A549 (cell line): ENCODE results near the gene ZNF43. TPM values are rescaled to one million over a fixed set of nuclear protein-coding genes. Genes with fewer than 3 reads are reported as not detected.

Experiments used
- ATAC-seq, 2 experiments: fragments of 200-7000 bp in 1 of 2; fragments of >200 bp in 1 of 2; cut with Nextera tagmentation in 1 of 2; cut with Tn5 transposase in 1 of 2; 3 replicates each; pipeline versions ENCODE4 v1.8.0 to v1.9.1; 2018 to 2020; ENCODE audit warnings: mild to moderate bottlenecking in 1 of 2, moderate library complexity in 1 of 2
- CTCF ChIA-PET: fragments of 300-600 bp; sonication (Branson Sonifier 250); formaldehyde crosslinking; extraction: SDS; loops from one replicate; lab custom pipeline; 2021; ENCODE audit warnings: antibody characterized with exemption, inconsistent platforms; lab: Yijun Ruan, JAX
- POLR2A ChIA-PET: fragments of 350-600 bp; formaldehyde crosslinking; extraction: SDS; loops from one replicate; lab custom pipeline; 2021; ENCODE audit warnings: antibody characterized with exemption, inconsistent platforms; lab: Yijun Ruan, JAX
- DNase-seq, 2 experiments: peaks; one replicate each; pipeline versions ENCODE4 v3.0.0 to v3.0.0-alpha.2; 2011 to 2016; ENCODE audit warnings: low read depth in 1 of 2, low spot score in 1 of 2
- FAIRE-seq: peaks from 2 replicates; lab custom pipeline; 2011; peaks lifted over from hg19 to GRCh38; lab: Jason Lieb, UNC
- H3K27ac ChIP-seq, 2 experiments: fragments of >200 bp; sonication (Bioruptor Twin); formaldehyde crosslinking; 3 replicates each; pipeline ENCODE4 v1.5.1; 2016 to 2017
- H3K4me1 ChIP-seq: fragments of >200 bp; sonication (Bioruptor Twin); formaldehyde crosslinking; 3 replicates; pipeline ENCODE4 v1.6.1; 2016
- H3K4me2 ChIP-seq: fragments of >200 bp; sonication (Bioruptor Twin); formaldehyde crosslinking; 3 replicates; pipeline ENCODE4 v1.6.1; 2016
- H3K4me3 ChIP-seq: fragments of >200 bp; sonication (Bioruptor Twin); formaldehyde crosslinking; 3 replicates; pipeline ENCODE4 v1.5.1; 2016
- H3K9me3 ChIP-seq: fragments of >200 bp; sonication (Bioruptor Twin); formaldehyde crosslinking; 3 replicates; pipeline ENCODE4 v1.6.1; 2016
- BHLHE40 ChIP-seq: IDR thresholded peaks from 2 replicates; pipeline ENCODE4 v1.6.1; 2012; ENCODE audit warnings: low read depth, low read length, inconsistent platforms
- CBX8 ChIP-seq: fragments of 200-600 bp; sonication (generic); IDR thresholded peaks from 2 replicates; pipeline ENCODE4 v1.6.1; 2016
- CHD2 ChIP-seq: fragments of 150-350 bp; IDR thresholded peaks from 2 replicates; pipeline ENCODE4 v1.6.1; 2014; ENCODE audit warnings: low read length; ENCODE audit not compliant: partially characterized antibody
- FOXS1 ChIP-seq: fragments of 250-450 bp; sonication (Bioruptor Pico); IDR thresholded peaks from 2 replicates; pipeline ENCODE4 v1.5.0; 2020; ENCODE audit warnings: mild to moderate bottlenecking, moderate library complexity
- HEYL ChIP-seq: fragments of 250-450 bp; sonication (Bioruptor Pico); IDR thresholded peaks from 2 replicates; pipeline ENCODE4 v1.8.0; 2021; ENCODE audit warnings: mild to moderate bottlenecking, moderate library complexity
- MAFK ChIP-seq: fragments of 450-650 bp; IDR thresholded peaks from 2 replicates; pipeline ENCODE4 v1.6.1; 2014; ENCODE audit not compliant: partially characterized antibody
- MAX ChIP-seq: IDR thresholded peaks from 2 replicates; pipeline ENCODE4 v1.6.1; 2012
- NPAS2 ChIP-seq: fragments of 250-450 bp; sonication (Bioruptor Pico); IDR thresholded peaks from 2 replicates; pipeline ENCODE4 v1.8.0; 2022; ENCODE audit warnings: mild to moderate bottlenecking, moderate library complexity, borderline replicate concordance
- PBX3 ChIP-seq: IDR thresholded peaks from 2 replicates; pipeline ENCODE4 v1.6.1; 2012
- POLR2AphosphoS2 ChIP-seq: conservative IDR thresholded peaks from 2 replicates; pipeline ENCODE4 v1.6.1; 2012; ENCODE audit warnings: low read length, improper control_type of control experiment, inconsistent platforms
- RARB ChIP-seq: fragments of 250-450 bp; sonication (Bioruptor Pico); IDR thresholded peaks from 2 replicates; pipeline ENCODE4 v1.8.0; 2021; ENCODE audit warnings: mild to moderate bottlenecking, moderate library complexity
- REST ChIP-seq: fragments of 200-600 bp; sonication (generic); IDR thresholded peaks from 2 replicates; pipeline ENCODE4 v1.6.1; 2016; ENCODE audit warnings: antibody characterized with exemption, mild to moderate bottlenecking, moderate library complexity
- TP53 ChIP-seq: fragments of 250-450 bp; sonication (Bioruptor Pico); IDR thresholded peaks from 2 replicates; pipeline ENCODE4 v1.5.0; 2021; ENCODE audit warnings: mild to moderate bottlenecking, moderate library complexity
- USF2 ChIP-seq: fragments of 450-650 bp; IDR thresholded peaks from 2 replicates; pipeline ENCODE4 v1.6.1; 2014; ENCODE audit warnings: antibody characterized with exemption
- WGBS: methylation state at CpG from one replicate; pipeline ENCODE4 v1.1.6; 2017; ENCODE audit errors: missing lambda C conversion rate; 5-methylcytosine and 5-hydroxymethylcytosine counted together
- polyA plus RNA-seq, 4 experiments: library from polyadenylated mRNA; depleted of rRNA in 3 of 4; stranded (reverse); fragments of >200 nt; fragmentation: RNase III in 1 of 4; extraction: RNeasy Plus Mini Kit Qiagen cat#74134 plus additional on column Dnase treatment in 1 of 4; gene quantifications; 2 replicates in 3 of 4; 3 replicates in 1 of 4; pipeline ENCODE4 v1.2.3, GENCODE V29; 2011 to 2017

Gene ZNF43
- polyA plus RNA-seq, 2 of the 4 experiments (the other 2 are of a cell fraction): 9.6 to 10.0 TPM

- FAIRE-seq (no peak), DNase-seq (no peak)
Observed at GRCh38 chr19:21838646-21839045, 2.7 kb upstream of the ZNF43 start.

GRCh38 chr19:21835429-21835809 is 563 bp downstream of the ZNF43 start:
- no peak for FAIRE-seq
- ChIA-PET POLR2A (interaction anchor here (0.6 to 2.0 kb wide), 5 partner anchors 8 to 16 kb away, joined by 3 to 39 read pairs (median 9); no protein-coding TSS in a partner anchor), CTCF (no interaction called here)
- WGBS: 23% methylated on average over 23 of the region's 23 CpGs
- DNase-seq: no peak
- peak in 1 of 2 experiments; percentile 52; a peak in 4 of 6 replicates for ATAC-seq
- peaks cover 39% of the 10 kb centered on the region for H3K9me3 ChIP-seq
- H3K27ac ChIP-seq: peak overlapping the region; percentile 70 to 88
- peak overlapping the region; percentile 24 for H3K4me2 ChIP-seq
- TF ChIP-seq PBX3 (0 out of 2 replicates have a peak, but pooled peaks have one; percentile 14), TP53 (no peak)
- H3K4me1 ChIP-seq: no peaks in the 10 kb centered on the region; the same call in 2 of the 3 replicates
- H3K4me3 ChIP-seq: peak overlapping the region; percentile 56

More at GRCh38 chr19:21838646-21839045, 2.7 kb upstream of the ZNF43 start:
- ChIA-PET POLR2A (no interaction called here), CTCF (no interaction called here)
- TF ChIP-seq MAX (no peak), FOXS1 (CRISPR knock-in tag) (no peak), NPAS2 (CRISPR knock-in tag) (no peak), CHD2 (no peak), BHLHE40 (no peak), CBX8 (no peak), USF2 (no peak), HEYL (CRISPR knock-in tag) (no peak), RARB (CRISPR knock-in tag) (no peak), POLR2AphosphoS2 (no peak)
- Histone ChIP-seq H3K4me2 (no peak overlapping the region), H3K4me1 (no peaks in the 10 kb centered on the region; the same call in 2 of the 3 replicates), H3K27ac (no peak overlapping the region), H3K4me3 (no peak overlapping the region), H3K9me3 (peaks cover 12% of the 10 kb centered on the region)
- 57% methylated on average over 4 of the region's 4 CpGs for WGBS
- no peak for ATAC-seq

GRCh38 chr19:21833733-21834132 is 2.2 kb downstream of the ZNF43 start:
- CTCF ChIA-PET: no interaction called here
- ATAC-seq (no peak), FAIRE-seq (no peak), DNase-seq (no peak)
- 53% methylated on average over 10 of the region's 10 CpGs for WGBS
- POLR2A ChIA-PET: no interaction called here
- Histone ChIP-seq H3K9me3 (peaks cover 46% of the 10 kb centered on the region), H3K27ac (no peak overlapping the region), H3K4me1 (no peaks in the 10 kb centered on the region; the same call in 2 of the 3 replicates), H3K4me2 (no peak overlapping the region), H3K4me3 (no peak overlapping the region)
- TF ChIP-seq REST (no peak), MAFK (peak; percentile 83)
